Measurements from ENCODE around the gene PPP2R2B.

- TF ChIP-seq RCOR1 (IDR thresholded peaks at IDR 0.05; ENCODE audit: low read depth, low read length) (no peak), POLR2A (IDR thresholded peaks at IDR 0.05; ENCODE audit: low read length) (no peak), E2F6 (IDR thresholded peaks at IDR 0.05; ENCODE audit: borderline replicate concordance, low read depth) (no peak), HOXA7 (CRISPR knock-in tag; IDR thresholded peaks at IDR 0.05) (no peak), CHD2 (IDR thresholded peaks at IDR 0.05; ENCODE audit: low read length, partially characterized antibody) (no peak), SREBF2 (IDR thresholded peaks at IDR 0.05) (no peak), EP300 (IDR thresholded peaks at IDR 0.05) (no peak), JUN (IDR thresholded peaks at IDR 0.05) (no peak), JUNB (IDR thresholded peaks at IDR 0.05) (no peak), CHD4 (IDR thresholded peaks at IDR 0.05; ENCODE audit: borderline replicate concordance) (no peak)
- TF ChIP-seq, protein P1, sequence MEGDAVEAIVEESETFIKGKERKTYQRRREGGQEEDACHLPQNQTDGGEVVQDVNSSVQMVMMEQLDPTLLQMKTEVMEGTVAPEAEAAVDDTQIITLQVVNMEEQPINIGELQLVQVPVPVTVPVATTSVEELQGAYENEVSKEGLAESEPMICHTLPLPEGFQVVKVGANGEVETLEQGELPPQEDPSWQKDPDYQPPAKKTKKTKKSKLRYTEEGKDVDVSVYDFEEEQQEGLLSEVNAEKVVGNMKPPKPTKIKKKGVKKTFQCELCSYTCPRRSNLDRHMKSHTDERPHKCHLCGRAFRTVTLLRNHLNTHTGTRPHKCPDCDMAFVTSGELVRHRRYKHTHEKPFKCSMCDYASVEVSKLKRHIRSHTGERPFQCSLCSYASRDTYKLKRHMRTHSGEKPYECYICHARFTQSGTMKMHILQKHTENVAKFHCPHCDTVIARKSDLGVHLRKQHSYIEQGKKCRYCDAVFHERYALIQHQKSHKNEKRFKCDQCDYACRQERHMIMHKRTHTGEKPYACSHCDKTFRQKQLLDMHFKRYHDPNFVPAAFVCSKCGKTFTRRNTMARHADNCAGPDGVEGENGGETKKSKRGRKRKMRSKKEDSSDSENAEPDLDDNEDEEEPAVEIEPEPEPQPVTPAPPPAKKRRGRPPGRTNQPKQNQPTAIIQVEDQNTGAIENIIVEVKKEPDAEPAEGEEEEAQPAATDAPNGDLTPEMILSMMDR (IDR thresholded peaks at IDR 0.05): no peak
- TF ChIP-seq, protein P2, sequence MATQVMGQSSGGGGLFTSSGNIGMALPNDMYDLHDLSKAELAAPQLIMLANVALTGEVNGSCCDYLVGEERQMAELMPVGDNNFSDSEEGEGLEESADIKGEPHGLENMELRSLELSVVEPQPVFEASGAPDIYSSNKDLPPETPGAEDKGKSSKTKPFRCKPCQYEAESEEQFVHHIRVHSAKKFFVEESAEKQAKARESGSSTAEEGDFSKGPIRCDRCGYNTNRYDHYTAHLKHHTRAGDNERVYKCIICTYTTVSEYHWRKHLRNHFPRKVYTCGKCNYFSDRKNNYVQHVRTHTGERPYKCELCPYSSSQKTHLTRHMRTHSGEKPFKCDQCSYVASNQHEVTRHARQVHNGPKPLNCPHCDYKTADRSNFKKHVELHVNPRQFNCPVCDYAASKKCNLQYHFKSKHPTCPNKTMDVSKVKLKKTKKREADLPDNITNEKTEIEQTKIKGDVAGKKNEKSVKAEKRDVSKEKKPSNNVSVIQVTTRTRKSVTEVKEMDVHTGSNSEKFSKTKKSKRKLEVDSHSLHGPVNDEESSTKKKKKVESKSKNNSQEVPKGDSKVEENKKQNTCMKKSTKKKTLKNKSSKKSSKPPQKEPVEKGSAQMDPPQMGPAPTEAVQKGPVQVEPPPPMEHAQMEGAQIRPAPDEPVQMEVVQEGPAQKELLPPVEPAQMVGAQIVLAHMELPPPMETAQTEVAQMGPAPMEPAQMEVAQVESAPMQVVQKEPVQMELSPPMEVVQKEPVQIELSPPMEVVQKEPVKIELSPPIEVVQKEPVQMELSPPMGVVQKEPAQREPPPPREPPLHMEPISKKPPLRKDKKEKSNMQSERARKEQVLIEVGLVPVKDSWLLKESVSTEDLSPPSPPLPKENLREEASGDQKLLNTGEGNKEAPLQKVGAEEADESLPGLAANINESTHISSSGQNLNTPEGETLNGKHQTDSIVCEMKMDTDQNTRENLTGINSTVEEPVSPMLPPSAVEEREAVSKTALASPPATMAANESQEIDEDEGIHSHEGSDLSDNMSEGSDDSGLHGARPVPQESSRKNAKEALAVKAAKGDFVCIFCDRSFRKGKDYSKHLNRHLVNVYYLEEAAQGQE (IDR thresholded peaks at IDR 0.05): no peak
Observed at GRCh38 chr5:146682899-146683532, 195.5 kb downstream of the PPP2R2B start.
